ENCODE measurements around the gene DLGAP1.

DNA sequence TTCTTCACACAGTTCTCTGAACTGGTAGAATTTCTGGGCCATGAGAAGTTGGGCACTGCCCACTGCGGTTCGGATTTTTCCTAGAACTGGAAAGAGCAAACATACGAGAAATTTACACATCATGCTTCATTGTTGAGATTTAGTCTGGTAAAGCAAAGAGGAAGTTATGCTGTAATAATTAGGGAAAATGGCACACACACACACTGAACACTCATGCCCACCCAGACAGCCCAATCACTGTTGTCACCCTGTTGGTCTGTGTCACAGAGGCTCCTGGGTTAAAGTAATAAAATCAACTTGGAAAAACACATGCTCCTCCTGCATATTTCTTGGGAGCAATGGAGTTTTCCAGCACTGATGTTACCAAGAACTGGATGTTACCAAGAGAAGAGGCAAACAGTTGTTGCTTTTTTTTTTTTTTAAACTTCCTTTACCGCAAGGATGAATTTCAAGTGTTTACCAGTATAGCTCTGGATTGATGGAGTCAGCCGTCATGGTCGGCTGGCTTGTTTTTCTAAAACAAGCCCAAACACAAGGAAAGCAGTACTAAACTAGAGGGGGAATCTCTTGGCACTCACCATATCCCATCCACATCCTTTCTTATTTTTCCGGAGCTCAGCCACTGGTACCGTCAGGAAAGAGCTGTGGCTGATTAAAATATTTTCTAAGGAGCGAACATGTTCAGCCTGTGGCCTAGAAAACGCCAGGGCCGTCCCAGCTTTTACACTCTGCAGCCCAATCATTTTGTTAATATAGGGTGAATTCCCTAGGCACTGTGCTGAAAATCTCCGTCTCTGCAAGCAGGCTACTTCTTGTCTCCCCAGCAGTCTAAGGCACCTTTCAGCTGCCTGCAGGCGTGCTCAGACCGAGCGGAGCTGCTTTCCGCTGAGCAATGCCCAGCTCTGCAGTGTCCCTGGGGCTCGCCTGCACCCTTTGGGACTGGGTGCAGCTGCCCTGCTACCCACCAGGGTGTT lies 946.2 kb downstream of the DLGAP1 start:
- no peak for TF ChIP-seq ELK4 (IDR thresholded peaks at IDR 0.05; ENCODE audit: borderline replicate concordance, low read depth, low read length)
- TF ChIP-seq ZNF132 (tag by site-specific recombination; IDR thresholded peaks at IDR 0.05; ENCODE audit: borderline replicate concordance) = no peak
- no peak for TF ChIP-seq CTCF (tag by site-specific recombination; IDR thresholded peaks at IDR 0.05)
